Mesothelial cell of epicardium (in vitro differentiated cells): ENCODE results near the gene ETS1. TPM values are rescaled to one million over a fixed set of nuclear protein-coding genes. Genes with fewer than 3 reads are reported as not detected.

Source experiments
- DNase-seq, 2 experiments: peaks; one replicate each; pipeline ENCODE4 v3.0.0; 2021; ENCODE audit warnings: low spot score in 2 of 2; ENCODE audit not compliant: unreplicated experiment in 2 of 2
- H3K27ac Mint-ChIP-seq: 2 replicates; pipeline ENCODE4 v1.8.0; 2021; ENCODE audit warnings: mixed read lengths
- H3K27me3 Mint-ChIP-seq: 2 replicates; pipeline ENCODE4 v1.8.0; 2021; ENCODE audit warnings: low read depth, mixed read lengths
- H3K36me3 Mint-ChIP-seq: 2 replicates; pipeline ENCODE4 v1.8.0; 2021; ENCODE audit warnings: mixed read lengths
- H3K4me1 Mint-ChIP-seq: 2 replicates; pipeline ENCODE4 v1.8.0; 2021; ENCODE audit warnings: mixed read lengths
- H3K4me3 Mint-ChIP-seq: 2 replicates; pipeline ENCODE4 v1.8.0; 2021; ENCODE audit warnings: mild to moderate bottlenecking, moderate library complexity, mixed read lengths
- H3K9me3 Mint-ChIP-seq: 2 replicates; pipeline ENCODE4 v1.8.0; 2021; ENCODE audit warnings: mixed read lengths
- CTCF ChIP-seq: fragments of 200-600 bp; sonication (generic); IDR thresholded peaks from one replicate; pipeline ENCODE4 v1.5.0; 2021; ENCODE audit warnings: antibody characterized with exemption; ENCODE audit not compliant: unreplicated experiment
- total RNA-seq: library from RNA; stranded (reverse); gene quantifications from 3 replicates; pipeline ENCODE4 v1.2.1, GENCODE V29; 2021

Gene ETS1
- total RNA-seq, 1 donor from 2014 or later, result 29.7 TPM

- no peak overlapping the region for H3K4me3 Mint-ChIP-seq
- no peak for TF ChIP-seq CTCF
- peaks cover 6% of the 10 kb centered on the region for H3K4me1 Mint-ChIP-seq
- DNase-seq, result no peak
- H3K9me3 Mint-ChIP-seq, result peaks cover under 1% of the 10 kb centered on the region
- H3K27me3 Mint-ChIP-seq, result no peaks in the 10 kb centered on the region
- no peaks in the 10 kb centered on the region for H3K36me3 Mint-ChIP-seq
- H3K27ac Mint-ChIP-seq, result no peak overlapping the region
Observed at GRCh38 chr11:128434411-128434810, 152.9 kb downstream of the ETS1 start.

DNA sequence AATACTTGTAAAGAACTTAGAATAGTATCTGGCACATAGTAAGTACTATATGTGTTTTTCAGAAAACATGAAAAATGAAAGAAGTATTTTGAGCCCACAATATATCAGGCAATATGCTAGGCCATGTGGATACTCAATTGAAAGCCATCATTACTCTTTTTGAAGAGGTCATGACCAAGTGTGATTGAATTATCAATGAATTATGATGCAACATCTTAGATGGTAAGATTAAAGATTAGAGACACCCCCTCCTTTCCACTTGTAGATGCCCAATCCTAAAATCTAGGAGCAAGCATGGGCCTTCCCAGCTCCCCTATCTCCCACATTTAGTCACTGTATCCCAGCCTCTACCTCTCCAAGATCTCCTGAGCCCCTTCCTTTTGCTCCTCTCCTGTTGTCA lies 154.4 kb downstream of the ETS1 start:
- Mint-ChIP-seq H3K27ac (no peak overlapping the region), H3K4me1 (peaks cover 6% of the 10 kb centered on the region), H3K4me3 (no peak overlapping the region), H3K27me3 (no peaks in the 10 kb centered on the region), H3K36me3 (no peaks in the 10 kb centered on the region), H3K9me3 (no peaks in the 10 kb centered on the region)
- TF ChIP-seq CTCF, result no peak
- no peak for DNase-seq

DNA sequence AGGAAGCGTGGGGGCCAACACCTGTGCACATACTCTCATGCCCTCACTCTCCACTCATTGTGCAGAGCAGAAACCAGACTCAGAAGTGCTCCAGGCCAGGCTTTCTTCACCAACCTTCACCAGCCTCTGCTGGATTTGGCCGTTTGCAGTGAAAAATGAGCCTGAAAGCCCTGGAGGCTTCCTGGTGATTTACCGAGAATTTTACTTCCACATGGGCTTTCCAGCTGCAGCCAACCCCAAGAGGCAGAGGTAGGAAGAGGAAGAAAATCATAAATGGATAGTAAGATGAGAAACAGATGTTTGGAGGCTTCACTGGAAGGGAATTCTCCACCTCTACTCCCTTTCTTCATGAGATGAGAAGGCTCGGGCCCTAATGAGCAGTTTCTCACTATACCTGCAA lies 155.4 kb downstream of the ETS1 start:
- no peak for DNase-seq
- H3K27ac Mint-ChIP-seq, result no peak overlapping the region
- no peaks in the 10 kb centered on the region for H3K27me3 Mint-ChIP-seq
- H3K4me1 Mint-ChIP-seq, result peaks cover 6% of the 10 kb centered on the region
- no peaks in the 10 kb centered on the region for H3K9me3 Mint-ChIP-seq
- no peak overlapping the region for H3K4me3 Mint-ChIP-seq
- TF ChIP-seq CTCF, result no peak
- H3K36me3 Mint-ChIP-seq, result no peaks in the 10 kb centered on the region

GRCh38 chr11:128428935-128429334 lies 158.4 kb downstream of the ETS1 start:
- H3K4me1 Mint-ChIP-seq, result peaks cover 13% of the 10 kb centered on the region
- H3K27me3 Mint-ChIP-seq, result no peaks in the 10 kb centered on the region
- no peak overlapping the region for H3K4me3 Mint-ChIP-seq
- no peak for TF ChIP-seq CTCF
- H3K36me3 Mint-ChIP-seq, result no peaks in the 10 kb centered on the region
- H3K27ac Mint-ChIP-seq, result no peak overlapping the region
- H3K9me3 Mint-ChIP-seq, result no peaks in the 10 kb centered on the region
- DNase-seq, result no peak

GRCh38 chr11:128424851-128425285 lies 162.5 kb downstream of the ETS1 start:
- no peak for DNase-seq
- H3K9me3 Mint-ChIP-seq, result no peaks in the 10 kb centered on the region
- H3K27me3 Mint-ChIP-seq, result no peaks in the 10 kb centered on the region
- H3K4me1 Mint-ChIP-seq, result peaks cover 38% of the 10 kb centered on the region
- H3K27ac Mint-ChIP-seq, result peak overlapping the region; percentile 51
- H3K36me3 Mint-ChIP-seq, result no peaks in the 10 kb centered on the region
- H3K4me3 Mint-ChIP-seq, result no peak overlapping the region
- no peak for TF ChIP-seq CTCF

DNA sequence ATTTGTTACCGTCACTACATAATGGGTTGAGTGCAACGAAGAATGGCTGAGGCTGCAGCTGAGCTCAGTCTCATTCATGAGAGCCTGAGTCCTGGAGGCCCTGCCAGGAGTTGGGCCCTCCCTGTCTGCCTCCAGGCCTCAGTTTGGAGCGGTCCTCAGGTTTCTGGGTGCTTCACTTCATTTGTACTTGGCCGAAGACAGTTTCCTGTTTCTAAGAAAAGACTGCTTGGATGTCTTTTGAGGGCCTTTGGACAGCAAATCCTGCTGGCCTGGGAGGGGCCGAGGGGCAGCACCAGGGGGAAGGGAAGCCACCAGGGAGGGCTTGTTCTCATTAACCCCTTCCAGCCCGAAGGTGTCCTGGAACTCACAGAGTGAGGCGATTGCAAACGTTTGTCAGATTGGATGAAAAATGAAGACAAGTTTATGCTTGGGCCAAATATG lies 163.1 kb downstream of the ETS1 start:
- TF ChIP-seq CTCF, result no peak
- Mint-ChIP-seq H3K9me3 (no peaks in the 10 kb centered on the region), H3K27ac (no peak overlapping the region), H3K4me1 (peaks cover 43% of the 10 kb centered on the region), H3K36me3 (no peaks in the 10 kb centered on the region), H3K4me3 (no peak overlapping the region), H3K27me3 (no peaks in the 10 kb centered on the region)
- DNase-seq, result no peak
